ES-I3 (cell line): ENCODE data around the gene TPSG1.
"Not testable (repeated sequence)": the region's sequence is repeated elsewhere in the genome, so short reads cannot be mapped to it uniquely, and the experiment has no call there.

Experiments
- H3K36me3 ChIP-seq: 2 replicates; pipeline ENCODE4 v1.6.1; 2013; ENCODE audit warnings: mild to moderate bottlenecking, low read length, control low read depth, moderate library complexity; ENCODE audit not compliant: insufficient read depth
- H3K4me1 ChIP-seq: 2 replicates; pipeline ENCODE4 v1.6.1; 2013; ENCODE audit warnings: mild to moderate bottlenecking, control low read depth, low read length; ENCODE audit not compliant: insufficient read depth
- H3K9ac ChIP-seq: 2 replicates; pipeline ENCODE4 v1.6.1; 2013; ENCODE audit warnings: low read depth, mild to moderate bottlenecking, low read length, moderate library complexity
- H3K9me3 ChIP-seq: 2 replicates; pipeline ENCODE4 v1.6.1; 2013; ENCODE audit warnings: mild to moderate bottlenecking, low read length, moderate library complexity; ENCODE audit not compliant: control insufficient read depth, insufficient read depth

The TPSG1 gene

DNA sequence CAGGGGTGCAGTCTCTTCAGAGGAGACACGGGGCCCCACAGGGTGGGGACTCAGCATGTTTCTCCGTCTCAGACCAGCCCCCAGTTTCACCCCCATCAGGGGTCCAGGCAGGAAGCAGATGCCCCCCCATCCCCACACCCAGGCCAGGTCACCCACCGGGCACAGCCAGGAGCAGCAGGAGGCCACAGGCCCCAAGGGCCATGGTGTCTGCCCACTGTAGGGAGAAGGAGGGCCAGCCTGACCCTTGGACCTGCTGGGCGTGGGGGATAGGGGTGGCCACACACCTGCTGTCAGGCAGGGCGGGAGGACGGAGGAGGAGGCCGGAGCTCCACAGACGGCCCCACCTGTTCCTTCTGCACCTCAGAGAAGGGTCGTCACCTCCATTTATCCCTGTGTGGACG is at the start of gene TPSG1:
TSS of gene TPSG1 (minus strand) at position 218 of the 401 bp plus-strand sequence. CDS start at position 202, 16 bp downstream.
- Histone ChIP-seq H3K36me3 (no peaks in the 10 kb centered on the region), H3K9ac (no peak within 1 kb of the TSS)

DNA sequence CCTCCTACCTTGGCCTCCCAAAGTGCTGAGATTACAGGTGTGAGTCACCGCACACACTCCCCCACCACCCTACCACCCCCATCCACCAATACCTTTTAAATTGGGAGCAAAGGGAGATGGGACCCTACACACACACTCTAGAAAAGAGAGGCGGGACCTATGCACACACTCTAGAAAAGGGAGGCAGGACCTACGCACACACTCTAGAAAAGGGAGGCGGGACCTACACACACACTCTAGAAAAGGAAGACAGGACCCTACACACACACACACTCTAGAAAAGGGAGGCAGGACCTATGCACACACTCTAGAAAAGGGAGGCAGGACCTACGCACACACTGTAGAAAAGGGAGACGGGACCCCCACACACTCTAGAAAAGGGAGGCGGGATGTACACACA is 49.7 kb upstream of the TPSG1 start:
- Histone ChIP-seq H3K9me3 (no peaks in the 10 kb centered on the region), H3K4me1 (no peaks in the 10 kb centered on the region), H3K36me3 (no peaks in the 10 kb centered on the region), H3K9ac (no peak overlapping the region)

More for the DNA sequence above, at the start of gene TPSG1:
- Histone ChIP-seq H3K9me3 (no peaks in the 10 kb centered on the region), H3K4me1 (no peaks in the 10 kb centered on the region)

DNA sequence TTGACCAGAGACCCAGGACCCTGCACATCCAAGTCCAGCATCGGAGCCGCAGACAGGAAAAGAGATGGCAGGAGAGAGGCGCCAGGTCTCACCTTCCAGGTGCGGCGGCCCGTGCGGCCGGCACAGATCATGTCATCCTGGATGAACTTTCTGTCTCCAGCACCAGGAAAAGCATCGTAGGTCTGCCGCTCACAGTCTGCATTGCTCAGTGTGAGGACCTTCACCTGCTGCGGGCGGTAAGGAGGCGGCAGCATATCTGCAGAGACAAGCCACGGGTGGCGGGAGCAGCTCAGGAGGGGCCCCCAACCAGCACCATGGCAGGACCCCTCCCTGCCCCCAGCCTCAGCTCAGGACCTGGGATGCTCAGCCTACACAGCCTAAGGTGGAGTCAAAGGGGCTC is 48.7 kb upstream of the TPSG1 start:
- H3K36me3 ChIP-seq = no peaks in the 10 kb centered on the region
- H3K4me1 ChIP-seq = no peaks in the 10 kb centered on the region
- no peak overlapping the region for H3K9ac ChIP-seq
- no peaks in the 10 kb centered on the region for H3K9me3 ChIP-seq

DNA sequence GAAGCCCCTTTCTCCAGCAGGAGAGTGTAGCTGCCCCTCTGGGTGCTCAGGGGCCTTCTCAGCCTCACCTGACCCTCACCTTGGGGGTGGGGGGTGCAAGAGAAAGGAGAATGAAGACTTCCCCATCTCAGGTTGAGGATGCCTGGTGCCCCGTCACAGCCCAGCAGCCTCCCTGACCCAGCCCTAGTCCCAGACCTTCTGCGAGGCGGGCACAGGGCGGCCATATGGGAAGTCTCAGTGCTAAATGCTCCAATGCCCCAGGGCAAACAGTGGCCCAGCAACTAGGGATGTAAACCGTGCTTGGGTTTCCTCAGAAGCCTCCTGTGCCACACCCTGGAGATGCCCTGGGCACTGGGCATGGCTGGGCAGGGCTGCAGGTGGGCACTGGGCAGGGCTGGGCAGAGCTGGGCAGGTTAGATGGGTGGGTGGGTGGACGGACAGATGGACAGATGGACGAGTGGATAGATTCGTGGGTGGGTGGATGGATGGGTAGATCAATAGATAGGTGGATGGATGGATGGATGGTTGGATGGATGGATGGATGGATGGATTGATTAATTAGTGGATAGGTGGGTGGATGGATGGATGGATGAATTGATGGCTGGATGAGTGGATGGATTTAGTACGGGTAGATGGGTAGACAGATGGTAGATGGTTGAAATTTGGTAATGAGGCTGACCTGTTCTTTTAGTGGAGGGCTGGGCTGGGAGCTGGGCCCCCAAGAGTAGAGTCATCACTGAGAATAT is 47.6 kb upstream of the TPSG1 start:
- no peaks in the 10 kb centered on the region for H3K36me3 ChIP-seq
- H3K9ac ChIP-seq = no peak overlapping the region
- no peaks in the 10 kb centered on the region for H3K9me3 ChIP-seq
- H3K4me1 ChIP-seq = no peaks in the 10 kb centered on the region

DNA sequence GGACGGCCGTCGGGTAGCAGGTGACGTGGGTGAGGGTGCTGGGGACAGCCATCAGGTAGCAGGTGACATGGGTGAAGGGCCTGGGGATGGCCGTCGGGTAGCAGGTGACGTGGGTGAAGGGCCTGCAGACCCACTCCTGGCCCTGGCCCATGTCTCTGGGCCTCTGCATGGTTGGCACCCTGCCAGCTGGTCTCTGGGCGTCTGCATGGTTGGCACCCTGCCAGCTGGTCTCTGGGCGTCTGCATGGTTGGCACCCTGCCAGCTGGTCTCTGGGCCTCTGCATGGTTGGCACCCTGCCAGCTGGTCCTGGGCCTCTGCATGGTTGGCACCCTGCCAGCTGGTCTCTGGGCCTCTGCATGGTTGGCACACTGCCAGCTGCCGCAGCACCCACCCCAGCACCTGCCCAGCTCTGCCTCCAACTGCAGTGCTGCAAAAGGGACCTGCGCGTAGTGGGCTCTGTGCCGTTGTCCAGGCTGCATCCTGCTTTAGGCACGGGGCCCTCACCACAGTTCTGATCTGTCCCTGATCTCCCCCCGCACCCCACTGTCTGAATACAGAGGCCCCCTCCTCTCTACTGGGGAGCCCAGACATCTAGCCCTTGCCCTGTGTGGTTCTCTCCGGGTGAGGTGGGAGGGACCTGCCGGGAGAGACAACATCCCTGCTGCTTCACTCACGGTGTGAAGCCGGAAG is 46.8 kb upstream of the TPSG1 start:
- H3K36me3 ChIP-seq, H3K9me3 ChIP-seq, H3K4me1 ChIP-seq, H3K9ac ChIP-seq: not testable (repeated sequence)

DNA sequence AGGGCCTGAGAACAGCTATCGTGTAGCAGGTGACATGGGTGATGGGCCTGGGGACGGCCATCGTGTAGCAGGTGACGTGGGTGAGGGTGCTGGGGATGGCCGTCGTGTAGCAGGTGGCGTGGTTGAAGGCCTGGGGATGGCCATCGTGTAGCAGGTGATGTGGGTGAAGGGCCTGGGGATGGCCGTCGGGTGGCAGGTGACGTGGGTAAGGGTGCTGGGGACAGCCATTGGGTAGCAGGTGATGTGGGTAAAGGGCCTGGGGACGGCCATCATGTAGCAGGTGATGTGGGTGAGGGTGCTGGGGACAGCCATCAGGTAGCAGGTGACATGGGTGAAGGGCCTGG is 46.3 kb upstream of the TPSG1 start:
- no peaks in the 10 kb centered on the region for H3K36me3 ChIP-seq
- H3K9ac ChIP-seq = no peak overlapping the region
- no peaks in the 10 kb centered on the region for H3K9me3 ChIP-seq
- no peaks in the 10 kb centered on the region for H3K4me1 ChIP-seq

DNA sequence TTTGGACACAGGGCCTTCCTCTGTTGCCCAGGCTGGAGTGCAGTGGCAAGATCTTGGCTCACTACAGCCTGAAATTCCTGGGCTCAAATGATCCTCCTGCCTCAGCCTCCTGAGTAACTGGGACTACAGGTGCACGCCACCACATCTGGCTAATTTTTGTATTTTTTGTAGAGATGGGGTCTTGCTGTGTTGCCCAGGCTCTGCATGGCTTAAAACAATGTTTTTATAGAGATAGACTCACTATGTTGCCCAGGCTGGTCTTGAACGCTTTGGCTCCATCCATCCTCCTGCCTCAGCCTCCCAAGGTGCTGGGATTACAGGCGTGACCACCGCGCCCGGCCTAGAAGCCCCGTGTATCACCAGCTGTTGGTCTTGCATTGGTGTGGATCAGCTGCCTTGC is 44.4 kb upstream of the TPSG1 start:
- not testable (repeated sequence) for H3K9me3 ChIP-seq

DNA sequence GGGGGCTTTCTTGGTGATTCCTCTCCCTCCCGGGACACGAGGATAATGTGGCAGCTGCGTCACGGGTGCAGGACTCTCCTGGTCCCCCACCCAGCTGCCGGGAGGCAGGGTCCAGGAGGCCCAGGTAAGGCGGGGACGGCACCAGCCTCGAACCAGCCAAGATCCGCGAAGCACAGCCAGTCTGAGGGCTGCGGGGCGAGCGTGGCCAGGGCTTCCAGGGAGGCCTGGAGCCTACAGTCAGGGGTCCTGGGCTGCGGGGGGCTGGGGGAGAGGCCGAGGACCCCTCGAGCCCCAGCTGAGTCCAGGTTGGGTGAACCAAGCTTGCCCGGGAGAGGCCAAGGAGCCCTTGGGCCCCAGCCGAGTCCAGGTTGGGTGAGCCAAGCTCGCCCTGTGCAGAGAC is 40.8 kb upstream of the TPSG1 start:
- H3K9ac ChIP-seq = no peak overlapping the region
- no peaks in the 10 kb centered on the region for H3K4me1 ChIP-seq
- no peaks in the 10 kb centered on the region for H3K36me3 ChIP-seq
- H3K9me3 ChIP-seq = no peaks in the 10 kb centered on the region

More for the DNA sequence above, 44.4 kb upstream of the TPSG1 start:
- H3K9ac ChIP-seq, H3K36me3 ChIP-seq, H3K4me1 ChIP-seq: not testable (repeated sequence)

DNA sequence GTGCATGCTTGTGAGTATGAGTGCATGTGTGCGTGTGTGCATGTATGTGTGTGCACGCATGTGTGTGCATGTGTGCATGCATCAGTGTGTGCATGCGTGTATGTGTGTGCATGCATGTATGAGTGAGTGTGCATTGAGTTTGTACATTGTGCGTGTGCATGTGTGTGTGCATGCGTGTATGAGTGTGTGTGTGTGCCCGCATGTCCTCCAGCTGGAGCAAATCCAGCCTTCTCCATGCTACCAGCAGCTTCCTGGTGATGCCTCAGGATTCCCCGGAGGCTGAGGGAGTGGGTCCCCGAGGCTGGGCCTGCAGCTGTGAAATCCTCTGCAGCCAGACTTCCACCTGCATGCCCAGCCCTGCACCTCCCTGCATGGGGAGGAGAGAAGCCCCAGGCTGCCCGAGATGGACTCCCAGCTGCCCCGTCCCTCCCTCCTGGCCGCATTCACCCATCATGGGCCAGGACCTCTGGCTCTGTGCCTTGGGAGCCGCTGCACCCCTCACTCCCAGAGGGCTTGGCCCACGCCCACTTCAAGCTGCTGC is 40.1 kb upstream of the TPSG1 start:
- Histone ChIP-seq H3K4me1 (no peaks in the 10 kb centered on the region), H3K36me3 (no peaks in the 10 kb centered on the region), H3K9me3 (no peaks in the 10 kb centered on the region), H3K9ac (no peak overlapping the region)

DNA sequence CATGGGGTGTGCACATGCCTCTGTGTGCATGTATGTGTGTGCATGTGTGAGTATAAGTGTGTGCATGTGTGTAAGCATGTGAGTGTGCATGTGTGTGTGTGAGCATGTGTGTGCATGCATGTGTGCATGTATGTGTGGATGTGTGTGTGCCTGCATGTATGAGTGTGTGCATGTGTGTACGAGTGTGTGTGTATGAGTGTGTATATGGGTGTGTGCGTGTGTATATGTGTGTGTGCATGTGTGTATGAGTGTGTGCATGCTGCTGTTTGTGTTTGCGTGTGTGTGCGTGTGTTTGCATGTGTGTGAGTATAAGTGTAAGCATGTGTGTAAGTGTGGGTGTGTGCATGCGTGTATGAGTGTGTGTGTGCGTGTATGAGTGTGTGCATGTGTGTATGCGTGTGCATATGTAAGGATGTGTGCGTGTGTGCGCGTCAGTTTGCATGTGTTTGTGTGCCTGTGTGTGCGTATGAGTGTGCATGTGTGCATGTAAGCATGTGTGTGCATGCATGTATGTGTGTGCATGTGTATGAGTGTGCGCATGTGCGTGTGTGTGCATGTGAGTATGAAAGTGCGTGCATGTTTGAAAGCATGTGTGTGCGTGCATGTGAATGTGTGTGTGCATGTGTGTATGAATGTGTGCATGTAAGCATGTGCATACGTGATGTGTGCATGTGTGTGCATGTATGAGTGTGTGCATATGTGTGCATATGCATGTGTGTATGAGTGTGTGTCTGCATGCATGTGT is 39.4 kb upstream of the TPSG1 start:
- Histone ChIP-seq H3K36me3 (no peaks in the 10 kb centered on the region), H3K9me3 (no peaks in the 10 kb centered on the region), H3K9ac (no peak overlapping the region), H3K4me1 (no peaks in the 10 kb centered on the region)

DNA sequence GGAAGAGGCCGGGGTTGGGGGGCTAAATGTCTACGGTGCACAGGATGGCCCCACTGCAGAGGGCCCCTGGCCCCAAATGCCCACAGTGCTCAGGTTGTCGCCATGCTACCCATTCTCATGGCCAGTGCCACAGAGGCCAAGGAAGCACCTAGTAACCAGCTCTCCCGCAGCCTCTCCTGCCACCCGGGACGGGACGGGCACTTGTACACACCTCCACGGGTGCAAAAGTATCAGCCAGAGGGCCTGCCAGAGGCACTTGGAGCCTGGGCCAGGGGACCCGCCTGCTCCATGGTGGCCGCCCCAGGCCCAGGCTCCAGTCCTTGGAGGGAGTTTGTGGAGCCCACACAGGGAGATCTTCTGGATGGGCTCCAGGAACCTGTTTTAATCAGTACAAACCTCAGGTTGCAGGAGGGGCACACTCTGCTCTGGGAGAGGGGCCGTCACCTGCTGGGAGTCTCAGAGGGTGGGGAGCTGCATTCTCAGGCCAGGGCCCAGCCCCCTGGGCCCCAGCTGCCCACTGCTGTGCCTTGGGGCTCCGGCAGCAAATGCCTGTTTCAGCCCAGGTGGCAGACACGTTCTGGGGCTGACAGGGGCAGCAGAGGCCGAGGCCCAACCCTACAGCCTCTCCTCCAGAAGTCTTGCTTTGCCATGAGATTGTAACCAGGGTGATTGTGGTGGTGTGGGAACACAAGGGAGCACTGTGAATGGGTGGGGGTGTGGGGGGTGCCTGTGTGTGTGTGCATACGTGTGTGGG is 38.7 kb upstream of the TPSG1 start:
- H3K9me3 ChIP-seq = no peaks in the 10 kb centered on the region
- H3K36me3 ChIP-seq = no peaks in the 10 kb centered on the region
- H3K9ac ChIP-seq = no peak overlapping the region
- no peaks in the 10 kb centered on the region; the same call in 1 of the 2 replicates for H3K4me1 ChIP-seq

DNA sequence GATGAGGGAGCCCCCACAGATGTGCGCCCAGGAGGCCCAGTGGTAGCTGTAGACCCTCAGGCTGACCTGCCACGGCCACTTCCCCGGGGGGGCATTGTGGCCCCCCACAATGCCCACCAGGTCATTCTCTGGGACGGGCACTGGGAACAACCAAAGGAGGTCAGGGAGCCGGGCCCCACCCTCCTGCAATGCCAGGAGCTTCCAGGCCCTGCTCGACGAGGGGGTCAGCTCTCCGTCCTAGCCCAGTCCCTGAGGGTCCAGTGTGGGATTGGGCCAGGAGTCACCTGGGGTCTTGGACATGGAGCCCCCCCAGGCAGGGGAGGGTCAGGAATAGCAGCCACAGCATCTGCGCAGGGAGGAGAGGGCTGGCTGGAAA is 37.8 kb upstream of the TPSG1 start:
- Histone ChIP-seq H3K36me3 (no peaks in the 10 kb centered on the region), H3K9me3 (no peaks in the 10 kb centered on the region), H3K9ac (no peak overlapping the region), H3K4me1 (no peaks in the 10 kb centered on the region; the same call in 1 of the 2 replicates)

DNA sequence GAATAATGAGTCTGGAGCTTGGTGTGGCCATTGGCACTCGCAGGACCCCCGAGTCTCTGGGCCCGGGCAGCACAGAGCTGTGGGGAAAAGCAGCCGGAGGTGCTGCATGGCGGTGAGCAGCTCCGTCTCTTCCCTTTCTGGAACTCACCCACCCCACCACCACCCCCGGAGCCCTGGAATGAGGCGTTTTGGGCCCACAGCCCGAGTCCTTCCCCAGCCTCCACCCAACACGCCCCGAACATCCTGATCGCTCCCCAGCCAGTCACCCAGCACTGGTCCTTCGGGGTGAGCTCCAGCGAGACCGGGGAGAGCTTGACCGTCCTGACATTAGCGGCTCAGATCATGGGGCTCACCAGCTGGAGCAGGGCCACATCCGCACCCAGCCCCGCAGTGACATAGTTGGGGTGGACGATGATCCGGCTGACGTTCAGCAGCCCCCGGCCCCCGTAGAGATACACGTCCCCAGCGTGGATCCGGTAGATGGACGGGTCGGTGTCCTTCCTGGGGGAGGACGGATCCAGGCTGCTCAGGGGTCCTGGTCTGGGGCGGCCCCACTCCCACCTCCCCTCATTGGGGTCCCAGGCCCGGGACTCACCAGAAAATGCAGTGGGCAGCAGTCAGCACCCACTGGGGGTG is 37.3 kb upstream of the TPSG1 start:
- H3K4me1 ChIP-seq = no peaks in the 10 kb centered on the region; the same call in 1 of the 2 replicates
- H3K36me3 ChIP-seq = no peaks in the 10 kb centered on the region
- H3K9me3 ChIP-seq = no peaks in the 10 kb centered on the region
- H3K9ac ChIP-seq = no peak overlapping the region
